CD4-positive, alpha-beta T cell treated with Interleukin-10 for 1 hour (primary cell): Measurements from ENCODE around the gene PMP22.

ENCODE experiments used
- DNase-seq: peaks from one replicate; pipeline ENCODE4 v3.0.0-alpha.2; 2020

PMP22 gene

GRCh38 chr17:15273141-15273793, 8.1 kb upstream of the PMP22 start:
- DNase-seq, result no peak

- DNase-seq, result no peak
Measured at GRCh38 chr17:15271741-15272140, 6.6 kb upstream of the PMP22 start.

GRCh38 chr17:15270628-15271381, 5.7 kb upstream of the PMP22 start:
- no peak for DNase-seq

GRCh38 chr17:15269780-15270089, 4.6 kb upstream of the PMP22 start:
- DNase-seq, result no peak

GRCh38 chr17:15269087-15269779, 4.1 kb upstream of the PMP22 start:
- DNase-seq, result no peak

GRCh38 chr17:15268461-15268860, 3.3 kb upstream of the PMP22 start:
- no peak for DNase-seq

GRCh38 chr17:15267996-15268395, 2.9 kb upstream of the PMP22 start:
- DNase-seq, result no peak

- no peak for DNase-seq
Measured at GRCh38 chr17:15266325-15267125, 1.4 kb upstream of the PMP22 start.

- no peak for DNase-seq
Measured at GRCh38 chr17:15264542-15264941, 584 bp downstream of the PMP22 start.

GRCh38 chr17:15263680-15264079, 1.4 kb downstream of the PMP22 start:
- DNase-seq, result no peak

GRCh38 chr17:15263206-15263579, 1.9 kb downstream of the PMP22 start:
- no peak for DNase-seq

GRCh38 chr17:15262291-15263205, 2.6 kb downstream of the PMP22 start:
- DNase-seq, result no peak

GRCh38 chr17:15261802-15262290, 3.3 kb downstream of the PMP22 start:
- DNase-seq, result no peak

GRCh38 chr17:15261258-15261801, 3.8 kb downstream of the PMP22 start:
- no peak for DNase-seq

GRCh38 chr17:15260376-15261257, 4.5 kb downstream of the PMP22 start:
- DNase-seq, result peak; percentile 41

GRCh38 chr17:15257796-15258512, 7.2 kb downstream of the PMP22 start:
- DNase-seq, result no peak

- peak; percentile 62 for DNase-seq
Measured at GRCh38 chr17:15257258-15257788, 7.8 kb downstream of the PMP22 start.

- no peak for DNase-seq
Measured at GRCh38 chr17:15256689-15257088, 8.4 kb downstream of the PMP22 start.

GRCh38 chr17:15255713-15256454, 9.2 kb downstream of the PMP22 start:
- no peak for DNase-seq
